ENCODE results near the gene ASB6.

DNA sequence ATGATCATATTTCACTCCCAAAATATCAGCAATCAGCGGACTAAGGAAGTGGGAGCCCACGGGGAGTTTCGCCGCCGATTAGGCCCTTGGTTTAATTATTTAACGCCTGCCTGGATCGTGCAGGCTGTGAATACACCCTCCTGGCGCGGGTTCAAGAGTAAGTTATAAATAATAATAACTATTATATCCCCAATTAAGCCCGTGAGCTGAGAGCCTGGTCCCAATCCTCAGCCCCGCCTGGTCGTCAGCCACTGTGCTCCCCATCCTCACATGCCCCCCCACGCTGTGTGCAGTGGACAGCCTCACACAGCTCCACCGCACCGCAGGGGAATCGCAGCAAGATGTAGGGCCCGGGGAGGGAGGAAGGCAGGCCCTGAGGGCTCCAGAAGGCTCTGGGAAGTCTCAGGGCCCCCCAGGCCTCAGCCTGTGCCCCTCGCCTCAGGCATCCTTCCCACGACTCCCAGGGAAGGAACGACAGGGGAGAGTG, 12.6 kb upstream of the ASB6 start:
- TF ChIP-seq, protein P1, sequence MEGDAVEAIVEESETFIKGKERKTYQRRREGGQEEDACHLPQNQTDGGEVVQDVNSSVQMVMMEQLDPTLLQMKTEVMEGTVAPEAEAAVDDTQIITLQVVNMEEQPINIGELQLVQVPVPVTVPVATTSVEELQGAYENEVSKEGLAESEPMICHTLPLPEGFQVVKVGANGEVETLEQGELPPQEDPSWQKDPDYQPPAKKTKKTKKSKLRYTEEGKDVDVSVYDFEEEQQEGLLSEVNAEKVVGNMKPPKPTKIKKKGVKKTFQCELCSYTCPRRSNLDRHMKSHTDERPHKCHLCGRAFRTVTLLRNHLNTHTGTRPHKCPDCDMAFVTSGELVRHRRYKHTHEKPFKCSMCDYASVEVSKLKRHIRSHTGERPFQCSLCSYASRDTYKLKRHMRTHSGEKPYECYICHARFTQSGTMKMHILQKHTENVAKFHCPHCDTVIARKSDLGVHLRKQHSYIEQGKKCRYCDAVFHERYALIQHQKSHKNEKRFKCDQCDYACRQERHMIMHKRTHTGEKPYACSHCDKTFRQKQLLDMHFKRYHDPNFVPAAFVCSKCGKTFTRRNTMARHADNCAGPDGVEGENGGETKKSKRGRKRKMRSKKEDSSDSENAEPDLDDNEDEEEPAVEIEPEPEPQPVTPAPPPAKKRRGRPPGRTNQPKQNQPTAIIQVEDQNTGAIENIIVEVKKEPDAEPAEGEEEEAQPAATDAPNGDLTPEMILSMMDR (IDR thresholded peaks at IDR 0.05), result no peak
- TF ChIP-seq EP300 (IDR thresholded peaks at IDR 0.05) (no peak), POLR2A (IDR thresholded peaks at IDR 0.05) (no peak), POLR2AphosphoS5 (IDR thresholded peaks at IDR 0.05) (no peak)
